Activated CD4-positive, alpha-beta T cell treated with anti-CD3 and anti-CD28 coated beads, Interleukin-10, Interleukin-2, amounts not matched to agents 100 ng/mL and 50 ng/mL, durations not matched to agents 16 hours and 8 hours (primary cell): ENCODE results near the gene RAB7B.
A peak's percentile ranks its signal among the peaks of the same experiment; 100 is the strongest.

ENCODE experiments used
- DNase-seq: peaks from one replicate; pipeline ENCODE4 v3.0.0-alpha.2; 2020

Gene RAB7B

GRCh38 chr1:205993068-205993467 is 10.1 kb downstream of the RAB7B start:
- no peak for DNase-seq

DNA sequence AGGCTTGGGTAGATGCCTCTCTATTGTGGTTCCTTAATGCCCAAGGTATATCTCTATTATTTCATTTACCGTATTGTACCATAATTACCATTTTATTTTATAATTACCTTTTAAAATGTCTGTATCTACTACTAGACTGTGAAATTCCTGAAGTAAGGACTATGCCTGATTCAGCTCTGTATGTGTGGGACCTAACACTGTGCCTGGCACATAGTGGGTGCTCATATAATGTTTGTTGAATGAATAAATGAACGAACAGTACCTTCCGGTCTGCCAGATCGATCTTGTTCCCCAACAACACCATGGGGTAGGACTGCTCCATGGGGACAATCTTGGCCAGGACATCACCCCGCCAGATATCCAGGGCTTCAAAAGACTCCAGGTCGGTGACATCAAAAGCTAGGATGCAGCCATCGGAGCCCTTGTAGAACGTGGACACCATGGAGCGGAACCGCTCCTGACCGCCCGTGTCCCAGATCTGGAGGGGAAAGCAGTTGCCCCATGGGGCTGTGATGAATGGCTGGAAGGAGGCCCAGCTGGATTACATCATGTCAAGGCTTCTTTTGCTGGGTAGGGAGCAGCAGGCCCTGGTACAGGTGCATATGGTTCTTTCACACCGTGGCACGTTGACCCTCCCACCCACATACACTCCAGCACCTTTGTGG is 10.8 kb downstream of the RAB7B start:
- no peak for DNase-seq

- DNase-seq = no peak
Observed at GRCh38 chr1:205991237-205991636, 12.0 kb downstream of the RAB7B start.

DNA sequence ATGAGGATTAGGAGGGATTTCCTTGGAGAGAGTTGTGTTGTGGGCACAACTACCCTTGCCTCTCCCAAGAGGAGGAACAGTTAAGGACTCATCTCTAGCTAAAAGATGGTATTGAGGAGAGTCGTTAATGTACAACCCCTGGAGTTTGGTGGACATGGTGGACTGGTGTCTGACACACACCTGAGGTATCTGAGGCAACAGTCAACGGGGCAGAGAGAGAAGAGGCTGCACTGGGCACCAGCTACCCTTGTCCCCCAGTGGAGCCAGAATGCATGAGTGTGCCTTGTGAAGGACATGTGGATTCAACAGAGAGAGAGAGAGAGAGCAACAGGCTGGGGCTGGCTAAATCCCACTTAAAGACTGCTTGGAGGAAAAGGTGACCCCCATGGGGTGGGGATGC is 13.0 kb downstream of the RAB7B start:
- no peak for DNase-seq

DNA sequence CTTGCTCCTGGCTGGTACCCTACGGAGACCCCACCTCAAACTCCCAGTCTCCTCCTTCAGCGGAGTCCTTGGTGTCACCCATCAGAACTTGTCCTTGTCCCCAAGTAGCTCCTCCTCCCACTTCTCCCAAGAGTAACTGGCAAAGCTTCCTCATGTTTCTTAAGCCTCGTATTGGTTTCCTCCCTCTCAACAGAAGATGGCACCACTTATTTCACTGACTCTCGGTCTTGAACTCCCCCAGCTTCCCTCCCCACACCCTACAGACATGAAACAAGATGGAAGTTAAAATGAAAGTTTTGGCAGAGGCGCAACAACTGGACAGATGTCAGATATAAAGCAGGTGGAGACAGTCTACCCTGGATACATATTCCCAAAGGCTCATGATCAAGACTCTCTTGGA is 13.4 kb downstream of the RAB7B start:
- DNase-seq = no peak

GRCh38 chr1:205988585-205988995 is 14.6 kb downstream of the RAB7B start:
- DNase-seq = no peak

- DNase-seq = no peak
Observed at GRCh38 chr1:205986861-205987260, 16.3 kb downstream of the RAB7B start.

GRCh38 chr1:205986292-205986691 is 16.9 kb downstream of the RAB7B start:
- DNase-seq = no peak

DNA sequence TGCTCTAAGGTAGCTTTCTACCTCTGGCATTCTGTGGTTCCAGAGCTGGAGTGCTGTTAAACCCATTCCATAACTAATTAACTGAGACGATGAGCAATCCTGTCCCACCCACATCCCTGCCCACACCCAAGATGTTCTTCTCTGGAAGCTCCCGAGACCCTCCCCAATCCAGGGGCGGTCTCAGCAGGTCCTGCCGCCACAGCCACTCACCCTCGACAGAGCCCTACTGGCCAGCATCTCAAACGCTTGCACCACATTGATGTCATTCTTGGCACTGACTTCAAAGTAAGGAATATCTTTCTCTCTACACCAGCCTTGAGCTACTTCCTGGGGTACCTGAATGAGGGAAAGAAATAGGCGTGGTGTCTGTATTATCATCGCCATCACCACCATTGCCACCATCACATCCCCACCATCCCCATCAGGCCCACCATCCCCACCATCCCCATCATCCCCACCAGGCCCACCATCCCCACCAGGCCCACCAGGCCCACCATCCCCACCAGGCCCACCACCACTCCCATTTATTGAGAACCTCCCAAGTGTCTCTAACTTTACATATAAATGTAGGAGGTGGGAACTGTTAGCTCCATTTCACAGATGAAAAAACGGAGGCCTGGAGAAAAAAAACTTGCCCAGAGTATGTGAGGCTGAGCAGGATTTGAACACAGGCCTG is 17.7 kb downstream of the RAB7B start:
- no peak for DNase-seq

GRCh38 chr1:205983925-205984725 is 19.1 kb downstream of the RAB7B start:
- DNase-seq = peak; percentile 34

DNA sequence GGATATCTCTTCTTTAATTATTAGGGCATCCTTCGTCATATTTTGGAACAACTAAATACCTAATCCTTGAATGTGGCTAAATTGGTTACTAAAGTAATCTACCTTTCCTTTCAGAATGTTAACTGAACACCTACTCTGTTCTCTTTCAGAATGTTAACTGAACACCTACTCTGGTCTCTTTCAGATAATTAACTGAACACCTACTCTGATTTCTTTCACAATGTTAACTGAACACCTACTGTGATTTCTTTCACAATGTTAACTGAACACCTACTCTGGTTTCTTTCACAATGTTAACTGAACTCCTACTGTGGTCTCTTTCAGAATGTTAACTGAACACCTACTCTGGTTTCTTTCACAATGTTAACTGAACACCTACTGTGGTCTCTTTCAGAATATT is 21.9 kb downstream of the RAB7B start:
- no peak for DNase-seq

GRCh38 chr1:205980237-205980870 is 22.8 kb downstream of the RAB7B start:
- no peak for DNase-seq

DNA sequence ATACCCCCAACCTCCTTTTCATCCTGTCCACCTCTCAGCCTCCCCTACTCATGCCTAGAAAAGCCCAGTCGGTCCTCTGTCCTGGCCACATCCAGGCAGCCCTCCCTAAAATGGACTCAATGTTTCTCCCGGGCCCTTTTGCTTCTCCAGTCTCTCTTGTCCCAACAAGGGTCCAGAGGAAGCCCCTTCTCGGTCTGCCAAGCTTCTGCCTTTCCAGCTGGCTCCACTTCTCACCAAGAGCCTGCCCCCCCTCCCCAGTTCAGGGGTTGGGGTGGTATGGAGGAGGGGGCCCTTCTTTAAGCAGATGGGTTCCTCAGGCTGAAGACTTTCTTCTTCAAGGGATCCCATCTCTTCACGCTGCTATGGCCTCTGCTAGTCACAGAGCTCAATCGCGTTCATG is 23.9 kb downstream of the RAB7B start:
- no peak for DNase-seq

- DNase-seq = no peak
Observed at GRCh38 chr1:205978676-205979075, 24.5 kb downstream of the RAB7B start.

- peak; percentile 81 for DNase-seq
Observed at GRCh38 chr1:205977402-205978014, 25.7 kb downstream of the RAB7B start.

DNA sequence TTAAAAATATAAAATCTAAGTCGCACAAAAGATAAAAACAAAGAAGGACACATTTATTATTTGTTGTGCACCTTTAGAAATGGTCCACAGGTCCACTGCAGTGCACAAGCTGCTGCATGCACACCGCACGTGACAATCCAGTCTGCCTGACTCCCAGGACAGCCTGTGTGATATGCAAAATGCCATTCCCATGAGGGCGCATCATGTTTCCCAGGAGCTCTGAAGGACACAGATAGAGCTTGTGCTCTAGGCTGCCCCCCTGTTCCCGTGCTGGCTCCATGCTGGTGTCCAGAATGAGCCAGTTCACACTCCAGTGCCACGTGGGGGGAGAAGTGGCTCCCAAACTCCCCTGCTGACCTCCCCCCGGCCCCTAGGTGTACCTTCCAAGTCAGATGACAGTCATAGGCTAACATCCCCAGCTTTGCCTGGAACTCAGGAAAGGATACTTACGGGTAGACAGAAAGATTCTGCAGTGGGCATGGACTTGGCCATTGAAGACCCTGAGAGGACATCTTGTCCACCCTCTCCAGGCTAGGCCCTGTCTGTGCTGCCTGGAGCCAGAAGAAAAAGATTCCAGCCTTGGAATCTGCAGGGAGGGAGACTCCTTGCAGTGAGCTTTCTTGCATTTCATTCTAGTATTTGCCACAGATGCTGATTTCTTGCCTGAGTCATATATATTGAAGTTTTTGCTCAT is 26.3 kb downstream of the RAB7B start:
- no peak for DNase-seq

DNA sequence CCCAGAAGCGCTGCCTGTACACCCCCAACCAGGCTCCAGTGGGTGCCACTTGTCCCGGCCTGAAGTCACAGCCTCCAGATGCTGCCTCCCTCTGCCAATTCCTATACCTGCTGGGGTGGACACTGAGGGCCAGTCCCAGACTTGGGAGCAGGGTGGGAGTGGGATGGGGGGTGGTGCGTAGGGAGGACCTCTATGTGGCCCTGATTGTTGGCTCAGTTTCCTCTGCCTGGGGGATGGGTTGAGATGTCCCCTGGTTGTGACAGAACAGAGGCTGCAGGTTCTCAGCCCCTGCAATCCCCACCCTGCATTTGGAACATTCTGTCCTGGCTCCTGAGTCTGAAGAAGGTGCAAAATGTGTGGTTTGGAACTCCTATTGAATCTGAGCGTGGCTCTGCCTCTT is 27.2 kb downstream of the RAB7B start:
- DNase-seq = no peak

DNA sequence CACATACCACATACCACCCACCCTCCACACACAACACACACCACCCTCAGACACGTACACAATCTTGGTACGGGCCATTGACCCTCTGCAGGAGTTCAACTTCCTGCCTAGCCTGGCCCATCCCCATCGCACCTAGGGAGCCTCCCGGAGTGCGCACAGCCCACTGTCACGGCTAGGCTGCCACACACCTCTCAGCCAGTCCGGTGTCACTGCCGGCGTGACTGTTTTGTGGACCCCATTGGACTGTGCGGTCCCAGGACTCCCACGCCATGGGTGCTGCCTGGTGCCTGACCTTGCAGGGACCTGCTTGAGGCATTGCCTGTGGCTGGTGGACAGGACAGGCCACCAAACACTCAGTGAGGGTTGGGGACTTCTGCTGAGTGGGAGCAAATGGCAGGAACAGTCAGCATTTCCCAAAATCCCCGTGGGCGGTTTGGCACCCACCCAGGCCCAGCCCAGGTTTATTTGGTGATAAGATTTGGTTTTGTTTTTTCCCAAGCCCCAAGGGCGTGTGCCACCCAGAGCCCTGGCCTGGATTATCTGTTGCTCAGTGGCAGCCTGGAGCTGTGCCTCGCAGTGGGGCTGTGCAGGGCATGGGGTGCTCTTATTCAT is 27.7 kb downstream of the RAB7B start:
- DNase-seq = no peak

- DNase-seq = no peak
Observed at GRCh38 chr1:205974712-205975111, 28.5 kb downstream of the RAB7B start.

GRCh38 chr1:205973377-205974232 is 29.6 kb downstream of the RAB7B start:
- no peak for DNase-seq
